Chondrocyte (in vitro differentiated cells): Measurements from ENCODE around the gene L3MBTL3. TPM values are rescaled to one million over a fixed set of nuclear protein-coding genes. Genes with fewer than 3 reads are reported as not detected.
A peak's percentile ranks its signal among the peaks of the same experiment; 100 is the strongest.

ENCODE experiments used
- DNase-seq: peaks from one replicate; pipeline ENCODE4 v3.0.0; 2021; ENCODE audit warnings: mixed read lengths, low spot score
- H3K27ac Mint-ChIP-seq: one replicate; pipeline ENCODE4 v1.8.0; 2021; ENCODE audit warnings: mild to moderate bottlenecking, moderate library complexity, mixed read lengths; ENCODE audit not compliant: unreplicated experiment
- H3K27me3 Mint-ChIP-seq: 2 replicates; pipeline ENCODE4 v1.8.0; 2021; ENCODE audit warnings: low read depth, mixed read lengths
- H3K36me3 Mint-ChIP-seq: 2 replicates; pipeline ENCODE4 v1.8.0; 2021; ENCODE audit warnings: low read depth, mixed read lengths
- H3K4me1 Mint-ChIP-seq: 2 replicates; pipeline ENCODE4 v1.8.0; 2021; ENCODE audit warnings: low read depth, mild to moderate bottlenecking, mixed read lengths
- H3K4me3 Mint-ChIP-seq: one replicate; pipeline ENCODE4 v1.8.0; 2021; ENCODE audit warnings: mild to moderate bottlenecking, moderate library complexity, mixed read lengths; ENCODE audit not compliant: unreplicated experiment
- H3K9me3 Mint-ChIP-seq: 2 replicates; pipeline ENCODE4 v1.8.0; 2021; ENCODE audit warnings: low read depth, mixed read lengths
- CTCF ChIP-seq: fragments of 200-600 bp; sonication (generic); IDR thresholded peaks from 2 replicates; pipeline ENCODE4 v1.5.0; 2021; ENCODE audit warnings: antibody characterized with exemption, mild to moderate bottlenecking, moderate library complexity
- total RNA-seq: library from RNA; stranded (reverse); gene quantifications from 3 replicates; pipeline ENCODE4 v1.2.1, GENCODE V29; 2021

L3MBTL3 gene
- total RNA-seq, 1 donor from 2014 or later: 15.4 TPM

GRCh38 chr6:129981598-129981997, 36.8 kb upstream of the L3MBTL3 start:
- H3K27ac Mint-ChIP-seq: no peak overlapping the region
- H3K4me1 Mint-ChIP-seq: no peaks in the 10 kb centered on the region
- peak; percentile 58 for TF ChIP-seq CTCF
- peaks cover 15% of the 10 kb centered on the region for H3K9me3 Mint-ChIP-seq
- peaks cover 2% of the 10 kb centered on the region for H3K27me3 Mint-ChIP-seq
- DNase-seq: no peak
- H3K36me3 Mint-ChIP-seq: no peaks in the 10 kb centered on the region
- H3K4me3 Mint-ChIP-seq: no peak overlapping the region

GRCh38 chr6:129989396-129989795, 29.0 kb upstream of the L3MBTL3 start:
- DNase-seq: no peak
- TF ChIP-seq CTCF: no peak
- Mint-ChIP-seq H3K4me1 (no peaks in the 10 kb centered on the region), H3K27me3 (no peaks in the 10 kb centered on the region), H3K4me3 (no peak overlapping the region), H3K27ac (no peak overlapping the region), H3K36me3 (no peaks in the 10 kb centered on the region), H3K9me3 (no peaks in the 10 kb centered on the region)

- no peaks in the 10 kb centered on the region for H3K36me3 Mint-ChIP-seq
- no peak overlapping the region for H3K4me3 Mint-ChIP-seq
- H3K4me1 Mint-ChIP-seq: no peaks in the 10 kb centered on the region
- DNase-seq: no peak
- no peak overlapping the region for H3K27ac Mint-ChIP-seq
- H3K27me3 Mint-ChIP-seq: peaks cover 2% of the 10 kb centered on the region
- no peaks in the 10 kb centered on the region for H3K9me3 Mint-ChIP-seq
- no peak for TF ChIP-seq CTCF
Measured at GRCh38 chr6:129992881-129993280, 25.5 kb upstream of the L3MBTL3 start.

GRCh38 chr6:129994410-129994809, 24.0 kb upstream of the L3MBTL3 start:
- Mint-ChIP-seq H3K27ac (no peak overlapping the region), H3K4me1 (no peaks in the 10 kb centered on the region), H3K36me3 (no peaks in the 10 kb centered on the region), H3K9me3 (no peaks in the 10 kb centered on the region), H3K4me3 (no peak overlapping the region), H3K27me3 (peaks cover 2% of the 10 kb centered on the region)
- no peak for DNase-seq
- TF ChIP-seq CTCF: no peak

GRCh38 chr6:129996387-129996786, 22.0 kb upstream of the L3MBTL3 start:
- no peaks in the 10 kb centered on the region for H3K4me1 Mint-ChIP-seq
- TF ChIP-seq CTCF: no peak
- DNase-seq: no peak

More at GRCh38 chr6:129996387-129996786, 22.0 kb upstream of the L3MBTL3 start:
- H3K4me3 Mint-ChIP-seq: no peak overlapping the region
- no peak overlapping the region for H3K27ac Mint-ChIP-seq
- H3K36me3 Mint-ChIP-seq: no peaks in the 10 kb centered on the region
- peaks cover 2% of the 10 kb centered on the region for H3K27me3 Mint-ChIP-seq
- no peaks in the 10 kb centered on the region for H3K9me3 Mint-ChIP-seq
